GDM1 (cell line): ENCODE measurements around the gene PTX4.

Experiments
- DNase-seq: peaks from one replicate; lab custom pipeline; 2025; lab: John Stamatoyannopoulos, UW

PTX4 gene

DNA sequence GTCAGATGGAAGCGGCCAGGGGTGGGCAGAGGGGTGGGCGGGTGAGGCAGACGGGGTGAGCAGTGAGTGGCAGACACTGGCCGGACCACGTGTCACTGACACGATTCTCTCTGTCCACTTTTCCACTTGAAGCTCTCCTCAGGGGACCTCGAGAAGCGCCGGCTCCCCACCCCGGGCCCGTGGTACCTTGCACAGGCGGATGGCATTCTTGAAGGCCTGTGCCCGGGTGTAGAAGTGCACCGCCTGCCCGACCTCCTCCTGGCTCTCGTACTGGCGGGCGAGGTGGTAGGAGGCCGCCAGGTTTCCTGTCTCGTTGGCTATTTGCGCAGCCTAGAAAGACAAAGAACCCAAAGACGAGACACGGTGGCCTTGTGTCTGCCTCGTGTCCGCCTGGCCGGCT lies 35.6 kb upstream of the PTX4 start:
- no peak for DNase-seq

DNA sequence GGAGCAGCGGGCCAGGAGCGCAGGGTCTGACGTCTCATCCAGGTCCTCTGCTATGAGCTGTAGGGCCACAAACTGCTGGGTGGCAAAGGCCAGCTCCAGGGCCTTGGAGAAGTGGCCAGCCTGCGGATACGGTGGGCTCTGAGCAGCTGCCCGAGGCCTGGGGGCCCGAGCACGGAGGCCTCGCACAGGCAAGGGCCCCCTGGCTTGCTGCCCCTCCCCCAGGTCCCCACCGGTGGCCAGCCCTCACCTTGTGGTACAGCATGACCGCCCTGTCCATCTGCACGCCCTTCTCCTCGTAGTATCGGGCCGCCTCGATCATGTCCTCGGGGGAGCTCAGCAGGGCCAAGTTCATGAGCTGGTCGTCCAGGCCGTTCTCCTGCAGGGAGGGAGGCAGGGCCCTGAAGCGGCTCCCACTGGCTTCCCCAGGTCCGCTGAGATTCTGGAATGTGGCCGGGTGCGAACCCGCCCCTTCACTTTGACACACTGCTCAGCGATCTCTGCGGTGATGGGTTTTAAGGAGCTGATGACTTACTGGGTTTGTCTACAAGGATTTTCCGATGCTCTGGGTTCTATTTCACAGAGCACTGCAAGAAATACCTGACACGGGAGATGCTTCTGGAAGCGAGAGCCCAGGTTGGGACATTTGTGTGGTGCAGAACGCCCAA lies 35.0 kb upstream of the PTX4 start:
- no peak for DNase-seq

DNA sequence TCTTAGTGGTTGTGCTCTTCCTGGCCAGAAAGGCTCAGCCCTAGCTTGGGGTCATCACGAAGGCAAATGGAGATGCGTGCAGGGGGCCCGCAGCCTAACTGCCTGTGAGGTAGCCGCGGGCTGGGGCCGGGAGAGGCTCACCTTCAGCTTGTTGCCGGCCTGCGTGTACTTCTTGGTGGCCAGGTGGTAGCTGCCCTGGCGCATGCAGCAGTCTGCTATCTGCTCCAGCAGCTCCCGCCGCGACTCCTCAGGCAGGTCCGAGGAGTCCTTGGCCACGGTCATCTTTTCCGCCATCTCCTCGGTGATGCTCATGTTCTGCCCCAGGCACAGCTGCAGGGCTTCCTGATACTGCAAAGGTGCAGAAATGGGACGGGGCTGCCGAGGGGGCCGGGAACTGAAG lies 31.7 kb upstream of the PTX4 start:
- no peak for DNase-seq

DNA sequence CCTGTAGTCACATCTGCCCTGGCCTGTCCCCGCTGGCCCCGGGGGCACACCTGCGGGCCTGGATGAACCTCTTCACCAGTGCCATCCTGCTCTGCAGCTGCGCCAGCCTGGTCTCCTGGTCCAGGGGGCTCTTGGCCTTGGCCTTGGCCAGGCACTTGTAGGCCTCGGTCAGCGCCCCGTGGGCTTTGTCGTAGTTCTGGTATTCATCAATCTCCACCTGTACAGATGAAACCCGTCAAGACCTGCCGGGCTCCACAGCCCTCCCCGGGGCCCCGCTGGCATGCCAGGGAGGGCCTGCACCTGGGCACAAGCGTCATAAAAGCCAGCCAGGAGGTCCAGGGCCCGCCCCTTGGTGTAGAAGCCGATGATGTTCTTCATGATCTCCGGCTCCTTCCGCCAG lies 31.1 kb upstream of the PTX4 start:
- no peak for DNase-seq

DNA sequence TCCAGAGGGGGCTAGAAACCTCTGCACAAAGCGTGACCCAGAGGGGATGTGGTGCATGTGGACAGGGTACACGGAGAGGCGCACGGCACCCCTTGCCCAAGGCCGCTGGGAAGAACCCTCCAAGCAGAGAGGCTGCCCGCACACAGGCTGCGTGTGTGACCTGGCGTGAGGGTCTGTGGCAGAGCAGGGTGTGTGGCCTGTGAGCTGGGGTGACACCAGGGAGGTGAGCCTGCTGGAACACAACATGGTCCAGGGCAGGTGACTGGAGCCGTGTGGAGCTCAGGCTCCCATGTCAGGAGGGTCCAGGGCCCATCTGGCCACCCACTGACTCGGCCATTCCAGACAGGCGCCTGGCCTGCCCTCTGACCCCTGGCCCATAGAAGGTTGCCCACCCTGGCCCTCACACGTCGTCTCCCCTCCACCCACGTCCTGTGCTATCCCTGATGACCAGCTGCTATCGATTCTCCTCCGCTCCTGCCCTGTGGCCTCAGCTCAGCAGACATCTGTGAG lies 29.9 kb upstream of the PTX4 start:
- no peak for DNase-seq

DNA sequence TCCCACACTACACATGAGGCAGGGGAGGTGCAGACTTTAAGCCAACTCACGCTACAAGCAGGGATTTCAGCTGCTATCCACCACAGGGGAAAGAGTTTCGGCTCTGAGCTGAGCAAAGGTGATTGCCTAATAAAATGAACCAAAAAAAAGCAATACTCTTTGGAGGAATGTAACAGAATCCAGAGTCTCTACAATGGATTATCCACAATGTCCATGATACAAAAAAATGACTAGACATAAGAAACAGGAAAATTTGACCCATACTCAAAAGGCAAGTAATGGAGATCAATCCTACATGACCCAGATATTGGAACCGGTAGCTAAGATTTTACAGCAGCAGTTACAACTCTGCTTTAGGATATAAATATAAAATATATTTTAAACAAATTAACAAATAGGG lies 25.8 kb upstream of the PTX4 start:
- no peak for DNase-seq

DNA sequence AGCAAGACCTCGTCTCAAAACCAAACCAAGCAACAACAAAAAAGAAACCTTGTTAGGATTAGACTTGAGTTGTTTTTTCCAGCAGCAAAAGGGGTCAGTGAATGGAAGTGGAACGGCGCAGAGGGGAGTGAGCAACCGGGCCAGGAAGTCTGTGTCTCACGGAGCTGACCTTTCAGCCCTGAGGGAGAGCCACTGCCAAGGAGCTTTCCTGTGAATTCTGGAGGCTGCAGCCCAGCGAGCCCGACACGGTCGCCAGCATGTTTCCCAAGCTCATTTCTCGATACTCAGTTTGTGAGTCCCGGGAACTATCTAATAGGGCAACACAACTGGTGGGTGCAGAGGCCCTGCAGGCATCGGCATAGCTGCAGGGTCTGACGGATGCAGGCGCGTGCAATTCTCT lies 24.0 kb upstream of the PTX4 start:
- no peak for DNase-seq

DNA sequence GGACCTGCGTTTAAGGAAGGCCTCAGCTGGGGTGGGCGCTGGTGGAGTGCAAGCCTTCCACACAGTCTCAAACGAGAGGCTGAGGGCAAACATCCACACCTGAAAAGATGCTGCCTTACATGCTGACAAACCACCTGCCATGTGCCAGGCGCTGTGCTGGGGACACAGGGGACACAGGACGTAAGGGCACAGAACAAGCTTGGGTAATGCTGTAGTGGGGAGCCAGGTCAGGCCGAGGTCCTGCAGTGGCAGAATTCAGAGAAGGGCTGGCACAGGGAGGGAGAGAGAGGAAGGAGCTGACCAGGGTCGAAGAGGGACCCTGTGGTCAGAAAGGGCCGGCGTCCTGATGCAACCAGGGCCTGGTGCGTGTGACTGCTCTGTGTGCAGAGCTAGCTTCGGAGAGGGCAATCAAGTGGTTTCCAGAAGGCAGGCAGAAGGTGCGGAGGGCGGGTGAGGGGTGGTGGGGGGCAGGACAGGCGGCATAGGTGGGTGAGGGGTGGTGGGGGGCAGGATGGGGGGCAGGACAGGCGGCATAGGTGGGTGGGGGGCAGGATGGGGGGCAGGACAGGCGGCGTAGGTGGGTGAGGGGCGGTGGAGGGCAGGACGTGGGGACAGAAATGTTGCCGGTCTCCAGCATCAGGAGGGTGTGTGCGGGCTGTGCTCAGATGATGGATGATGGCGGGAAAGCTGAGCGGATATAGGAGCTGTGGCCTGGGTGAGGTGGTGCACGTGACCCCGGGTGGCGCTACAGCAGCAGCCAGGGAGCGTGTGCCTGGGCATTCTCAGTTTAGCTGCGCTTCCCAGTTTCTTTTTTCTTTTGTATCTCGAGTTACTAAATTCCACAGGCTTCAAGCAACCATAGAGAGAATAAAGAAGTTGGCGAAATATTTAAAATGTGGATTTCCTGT lies 23.2 kb upstream of the PTX4 start:
- no peak for DNase-seq

DNA sequence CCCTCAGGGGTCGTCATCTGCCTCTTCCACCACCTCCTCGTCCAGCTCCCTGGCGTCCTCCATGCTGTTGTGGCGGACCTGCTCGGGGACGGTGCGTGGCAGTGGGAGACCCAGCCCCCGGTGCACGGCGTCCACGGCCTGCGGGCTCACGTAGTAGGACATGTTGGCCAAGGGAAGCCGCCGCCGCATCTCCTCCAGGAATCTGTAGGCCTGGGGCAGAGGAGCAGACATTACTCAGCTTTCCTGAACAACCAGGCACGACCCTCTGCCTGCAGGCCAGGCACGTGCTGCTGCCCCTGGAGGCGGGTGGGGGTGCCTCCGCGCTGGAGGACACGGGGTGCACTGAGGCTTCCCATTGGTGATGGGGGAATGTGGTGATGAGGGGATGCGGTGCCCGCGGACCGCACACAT lies 22.2 kb upstream of the PTX4 start:
- no peak for DNase-seq

DNA sequence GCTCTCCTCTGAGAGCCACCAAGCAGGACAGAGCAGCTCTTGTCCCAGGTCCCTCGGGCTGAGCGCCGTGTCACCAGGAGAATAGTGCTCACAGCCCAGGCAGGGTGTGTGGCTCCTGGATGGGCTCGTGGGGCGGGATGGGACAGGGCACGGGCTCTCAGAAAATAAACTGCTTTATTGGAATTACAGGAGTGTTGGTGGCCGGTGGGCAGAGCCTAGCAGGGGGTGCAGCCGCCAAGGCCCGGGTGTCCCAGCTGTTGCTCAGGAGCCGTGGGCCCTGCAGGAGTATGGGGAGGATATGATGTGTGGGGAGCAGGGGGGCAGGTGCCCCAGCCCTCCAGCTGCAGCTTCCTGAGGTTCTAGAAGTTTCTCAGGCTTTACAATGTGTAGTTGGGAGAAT lies 21.5 kb upstream of the PTX4 start:
- DNase-seq, result no peak

DNA sequence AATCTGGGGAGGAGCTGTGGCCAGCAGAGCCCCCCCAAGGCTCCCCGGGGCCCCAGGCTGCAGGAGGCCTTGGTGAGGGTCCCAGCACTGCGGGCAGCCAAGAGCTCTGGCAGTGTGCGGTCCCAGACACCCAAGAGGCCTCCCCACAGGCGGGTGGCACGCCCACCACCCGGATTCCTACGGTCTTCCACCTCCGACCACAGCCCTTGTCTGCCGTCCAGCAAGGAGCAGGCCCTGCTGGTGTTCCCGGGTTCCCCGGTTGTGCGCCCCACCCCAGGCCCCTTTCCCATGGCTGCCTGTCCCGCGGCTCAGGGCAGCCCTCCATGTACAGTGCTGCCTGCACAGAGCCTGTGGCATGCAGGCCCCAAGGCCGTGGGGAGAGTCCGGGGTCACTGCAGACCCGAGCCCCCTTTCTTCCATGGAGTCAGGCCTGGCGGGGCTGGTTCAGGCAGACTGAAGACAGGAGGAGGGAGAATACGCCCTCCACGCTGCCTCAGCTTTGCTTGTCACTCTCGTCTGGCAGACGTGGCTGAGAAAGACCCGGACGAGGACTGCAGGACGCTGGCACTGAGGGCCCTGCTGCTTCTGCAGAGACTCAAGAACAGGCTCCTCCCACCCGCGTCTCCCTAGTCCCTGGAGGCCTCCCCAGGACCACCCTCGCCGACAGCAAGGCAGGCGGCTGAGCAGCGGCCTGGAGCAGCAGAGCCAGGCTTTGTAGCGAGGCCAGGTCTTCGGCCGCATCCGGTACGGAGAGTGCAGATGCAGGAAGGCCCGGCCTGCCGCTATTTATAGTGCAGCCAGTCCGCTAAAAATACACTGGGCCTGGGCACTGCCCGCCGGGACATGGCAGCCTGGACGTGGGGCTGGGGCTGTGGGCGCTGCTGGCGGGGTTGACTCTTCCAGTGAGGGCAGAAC lies 20.8 kb upstream of the PTX4 start:
- DNase-seq, result no peak

DNA sequence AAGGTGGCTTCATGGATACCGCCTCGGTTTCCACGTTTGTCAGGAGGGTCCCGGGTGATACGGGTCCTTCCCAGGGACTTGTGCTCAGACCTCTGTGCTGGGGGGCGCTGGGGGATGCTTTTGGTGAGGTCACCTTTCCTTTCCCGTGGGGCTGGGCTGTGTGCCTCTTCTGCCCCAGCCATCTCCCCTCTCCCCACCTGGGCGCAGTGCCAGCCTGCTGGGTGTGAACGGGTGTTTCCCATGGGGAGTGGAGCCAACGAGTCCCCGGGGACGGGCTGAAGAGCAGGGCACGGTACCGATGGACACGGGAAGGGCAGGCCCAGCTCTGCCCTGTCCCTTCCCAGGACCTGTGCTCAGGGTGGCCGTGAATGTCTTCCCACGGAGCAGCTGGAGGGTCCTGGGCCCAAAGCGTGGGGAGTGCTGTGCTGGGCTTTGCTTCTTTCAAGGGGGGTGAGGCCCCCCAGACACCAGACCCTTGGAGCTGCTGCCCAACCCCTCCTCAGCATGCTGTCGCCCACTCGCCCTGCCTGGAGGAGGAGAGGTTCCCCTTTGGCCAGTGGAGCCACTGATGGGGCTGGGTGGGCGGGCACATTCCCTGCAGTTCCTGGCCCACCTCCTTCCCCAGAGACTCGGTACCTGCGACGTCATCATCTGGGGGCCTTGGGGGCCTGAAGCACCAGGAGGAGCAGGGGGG lies 19.9 kb upstream of the PTX4 start:
- no peak for DNase-seq

DNA sequence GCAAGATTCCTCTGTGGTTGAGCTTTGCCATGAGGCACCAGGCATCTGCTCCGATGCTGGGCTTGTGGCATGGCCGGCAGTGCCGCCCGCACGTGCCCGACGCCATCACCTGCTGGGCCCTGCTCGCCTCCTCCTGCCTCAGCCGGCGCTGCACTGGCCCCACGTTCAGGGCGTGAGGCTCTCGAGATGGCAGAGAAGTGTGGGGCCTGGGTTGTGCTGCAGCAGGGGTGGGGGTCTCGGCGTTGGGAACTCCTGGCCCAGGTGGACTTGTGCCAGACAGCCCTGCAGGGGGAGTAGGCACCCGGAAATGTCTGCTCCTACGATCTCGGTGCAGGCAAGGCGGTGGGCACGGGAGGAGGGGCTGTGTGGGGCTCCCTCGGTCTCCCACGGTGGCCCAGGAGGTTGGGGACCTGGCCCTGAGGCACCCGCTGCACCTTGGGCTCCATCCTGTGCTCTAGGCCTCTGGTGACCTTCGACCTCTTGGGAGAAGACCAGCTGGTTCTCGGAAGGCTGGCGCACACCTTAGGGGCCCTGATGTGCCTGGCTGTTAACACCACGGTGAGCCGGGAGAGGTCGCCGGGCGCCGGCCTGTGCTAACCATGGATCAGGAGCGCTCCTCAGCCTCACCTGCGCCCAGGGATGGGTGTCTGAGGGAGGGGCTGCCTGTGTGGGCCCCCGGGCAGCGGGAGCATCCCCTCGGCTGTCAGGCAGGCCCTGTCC lies 17.9 kb upstream of the PTX4 start:
- DNase-seq, result no peak

DNA sequence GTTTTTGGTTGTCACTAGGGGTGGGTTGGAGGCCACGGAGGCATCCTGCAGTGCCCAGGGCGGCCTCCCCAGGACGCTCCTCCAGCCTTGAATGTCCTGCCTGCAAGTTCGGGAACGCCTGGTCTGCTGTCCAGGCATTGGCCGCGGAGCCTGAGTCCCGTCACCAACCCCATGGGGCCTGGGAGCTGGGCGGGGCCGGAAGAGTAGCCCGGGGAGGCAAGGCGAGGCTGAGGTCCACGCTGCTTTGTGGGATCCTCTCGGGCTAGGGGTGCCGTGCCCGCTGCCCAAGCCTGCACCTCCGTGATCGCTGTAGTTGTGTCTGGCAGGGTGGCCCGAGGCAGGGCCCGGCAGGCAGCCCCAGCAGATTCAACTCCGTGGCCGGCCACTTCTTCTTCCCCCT lies 17.2 kb upstream of the PTX4 start:
- no peak for DNase-seq

DNA sequence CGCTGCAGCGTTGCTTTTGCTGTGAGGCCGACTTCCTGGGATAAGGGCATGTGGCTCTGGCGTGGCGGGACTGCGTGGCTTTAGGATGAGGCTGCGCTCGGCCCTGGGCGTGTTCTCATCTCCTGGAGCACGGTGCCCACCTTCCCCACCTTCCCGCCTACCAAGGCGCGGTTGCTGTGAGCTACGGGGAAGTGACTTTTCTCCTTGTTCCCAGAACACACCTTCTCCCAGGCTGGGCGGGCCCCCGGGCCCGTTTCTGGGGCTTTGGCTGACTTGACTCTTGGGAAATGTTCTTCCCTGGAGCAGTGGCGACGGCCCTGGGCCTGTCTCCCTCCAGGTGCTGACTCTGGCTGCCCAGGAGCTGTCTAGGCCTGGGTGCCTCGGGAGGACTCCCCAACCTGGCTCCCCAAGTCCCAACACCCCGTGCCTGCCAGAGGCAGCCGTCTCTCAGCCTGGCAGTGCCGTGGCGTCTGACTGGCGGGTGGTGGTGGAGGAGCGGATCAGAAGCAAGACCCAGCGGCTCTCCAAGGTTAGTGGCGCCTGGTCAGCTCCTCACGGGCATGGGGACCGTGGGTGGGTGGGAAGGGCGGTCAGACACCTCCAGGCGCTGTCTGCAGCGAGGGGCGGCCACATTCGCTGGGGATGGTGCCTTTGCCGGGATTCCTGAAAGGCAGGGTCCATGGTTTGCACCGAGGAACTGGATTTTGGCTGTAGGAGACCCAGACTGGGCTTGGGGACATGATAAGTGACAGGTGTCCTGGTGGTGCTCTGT lies 16.5 kb upstream of the PTX4 start:
- DNase-seq, result no peak

DNA sequence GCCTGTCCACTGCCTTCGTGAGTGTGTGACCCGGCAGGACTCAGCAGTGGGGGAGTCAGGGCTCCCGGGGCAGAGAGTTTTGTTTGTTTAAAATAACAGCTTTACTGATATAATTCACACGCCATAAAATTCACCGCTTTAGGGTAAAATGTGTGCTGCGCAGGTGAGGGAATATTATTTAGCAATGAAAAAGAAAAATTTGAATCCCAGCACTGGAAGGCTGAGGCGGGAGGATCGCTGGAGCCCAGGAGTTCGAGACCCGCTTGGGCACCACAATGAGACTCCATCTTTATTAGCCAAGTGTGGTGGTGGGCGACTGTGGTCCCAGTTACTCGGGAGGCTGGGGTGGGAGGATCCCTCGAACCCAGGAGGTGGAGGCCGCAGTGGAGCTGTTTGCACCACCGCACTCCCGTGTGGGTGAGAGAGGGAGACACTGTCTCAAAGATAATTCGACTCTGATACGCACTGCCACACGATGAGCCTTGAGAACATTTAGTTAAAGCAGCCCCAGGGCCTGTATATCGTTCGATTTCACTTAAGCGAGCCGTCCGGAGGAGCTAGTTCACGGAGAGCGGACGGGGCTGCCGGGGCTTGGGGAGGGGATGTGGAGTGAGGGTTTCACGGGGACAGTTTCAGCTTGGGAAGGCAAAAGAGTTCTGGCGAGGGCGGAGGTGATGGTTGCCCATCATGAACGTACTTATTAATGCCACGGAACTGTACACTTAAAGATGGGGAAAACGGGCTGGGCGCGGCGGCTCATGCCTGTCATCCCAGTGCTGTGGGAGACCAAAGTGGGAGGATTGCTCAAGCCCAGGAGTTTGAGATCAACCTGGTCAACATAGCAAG lies 14.6 kb upstream of the PTX4 start:
- DNase-seq, result no peak

DNA sequence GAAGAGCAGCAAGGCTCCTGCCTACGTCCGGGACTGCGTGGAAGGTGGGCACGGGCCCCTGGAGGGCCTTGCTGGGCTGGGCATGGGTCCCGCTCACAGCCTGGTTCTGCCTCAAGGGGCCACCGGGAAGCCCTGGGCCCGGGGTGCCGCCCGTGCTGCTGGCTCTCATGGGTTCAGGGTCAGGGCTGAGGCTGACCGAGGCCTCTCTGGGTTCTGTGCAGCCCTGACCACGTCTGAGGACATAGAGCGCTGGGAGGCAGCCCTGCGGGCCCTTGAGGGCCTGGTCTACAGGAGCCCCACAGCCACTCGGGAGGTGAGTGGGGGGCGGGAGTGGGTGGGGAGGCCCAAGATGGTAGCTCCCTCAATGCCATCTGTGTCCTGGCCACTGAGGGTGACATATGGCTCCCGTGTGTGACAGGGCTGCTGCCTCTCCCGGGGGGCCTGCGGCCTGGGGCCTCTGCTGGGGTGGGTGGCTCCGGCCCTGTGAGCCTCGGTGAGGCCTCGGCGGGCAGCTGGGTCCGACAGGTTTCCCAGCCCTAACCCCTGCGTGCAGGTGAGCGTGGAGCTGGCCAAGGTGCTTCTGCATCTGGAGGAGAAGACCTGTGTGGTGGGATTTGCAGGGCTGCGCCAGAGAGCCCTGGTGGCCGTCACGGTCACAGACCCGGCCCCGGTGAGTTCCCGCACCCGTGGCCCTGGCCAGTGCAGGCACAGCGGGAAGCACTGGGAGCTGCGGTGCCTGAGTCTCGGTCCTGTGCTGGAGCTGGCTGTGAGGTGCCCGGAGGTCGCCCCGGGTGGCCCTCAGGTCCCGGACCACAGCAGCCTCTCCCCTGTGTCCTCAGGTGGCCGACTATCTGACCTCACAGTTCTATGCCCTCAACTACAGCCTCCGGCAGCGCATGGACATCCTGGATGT lies 13.6 kb upstream of the PTX4 start:
- DNase-seq, result no peak

DNA sequence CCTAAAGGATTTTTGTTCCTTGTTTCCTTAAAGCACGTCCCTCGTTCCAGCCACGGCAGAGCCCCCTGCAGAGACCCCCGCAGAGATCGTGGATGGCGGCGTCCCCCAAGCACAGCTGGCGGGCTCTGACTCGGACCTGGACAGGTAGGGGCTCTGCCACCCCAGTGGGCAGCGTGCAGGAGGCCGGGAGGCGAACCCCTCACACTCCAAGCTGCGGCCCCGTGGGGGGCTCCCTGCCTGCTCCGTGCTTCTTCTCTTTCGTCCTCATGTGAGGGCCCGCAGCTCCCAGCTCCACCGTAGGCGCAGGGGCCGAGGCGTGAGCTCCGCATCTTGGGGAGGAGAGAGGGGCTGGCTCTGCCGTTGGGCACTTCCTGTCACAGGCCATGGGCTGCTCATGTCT lies 12.9 kb upstream of the PTX4 start:
- DNase-seq, result no peak
